Stimulated activated CD4-positive, alpha-beta T cell treated with anti-CD3 and anti-CD28 coated beads, Interleukin-4, amount 100 ng/mL, for 4 hours (primary cell): ENCODE measurements around the gene PIN1.

Source experiments
- DNase-seq, 2 experiments: peaks; one replicate each; pipeline ENCODE4 v3.0.0-alpha.2; 2020

PIN1 gene

DNA sequence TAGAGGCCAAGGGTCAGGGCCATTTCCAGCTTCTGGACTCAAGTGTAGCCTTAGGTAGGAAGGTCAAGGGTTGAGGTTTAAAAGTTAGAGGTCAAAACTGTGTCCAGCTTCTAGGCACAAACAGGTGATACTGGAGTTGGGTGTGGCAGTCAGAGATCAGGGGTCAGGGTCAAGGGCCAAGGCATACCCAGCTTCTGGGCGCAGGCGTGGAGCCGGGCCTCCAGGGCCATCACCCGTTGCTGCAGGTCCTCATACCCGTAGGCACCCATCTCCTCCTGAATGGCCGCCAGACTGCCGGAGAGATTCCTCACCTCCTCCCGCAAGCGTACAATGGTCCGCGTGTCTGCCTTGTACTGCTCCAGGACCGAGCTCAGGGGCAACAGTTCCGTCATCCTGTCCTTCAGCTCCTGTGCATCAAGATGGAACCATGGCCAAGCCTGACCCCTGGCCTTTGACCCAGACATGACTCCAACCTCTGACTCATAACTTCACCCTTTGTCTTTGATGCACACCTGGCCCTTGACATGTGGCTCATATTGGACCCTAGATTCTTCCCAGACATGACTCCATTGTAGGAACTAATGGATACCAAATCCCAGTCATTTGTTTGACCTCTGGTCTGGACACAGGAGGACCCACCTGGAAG lies 22.1 kb downstream of the PIN1 start:
- DNase-seq: no peak

DNA sequence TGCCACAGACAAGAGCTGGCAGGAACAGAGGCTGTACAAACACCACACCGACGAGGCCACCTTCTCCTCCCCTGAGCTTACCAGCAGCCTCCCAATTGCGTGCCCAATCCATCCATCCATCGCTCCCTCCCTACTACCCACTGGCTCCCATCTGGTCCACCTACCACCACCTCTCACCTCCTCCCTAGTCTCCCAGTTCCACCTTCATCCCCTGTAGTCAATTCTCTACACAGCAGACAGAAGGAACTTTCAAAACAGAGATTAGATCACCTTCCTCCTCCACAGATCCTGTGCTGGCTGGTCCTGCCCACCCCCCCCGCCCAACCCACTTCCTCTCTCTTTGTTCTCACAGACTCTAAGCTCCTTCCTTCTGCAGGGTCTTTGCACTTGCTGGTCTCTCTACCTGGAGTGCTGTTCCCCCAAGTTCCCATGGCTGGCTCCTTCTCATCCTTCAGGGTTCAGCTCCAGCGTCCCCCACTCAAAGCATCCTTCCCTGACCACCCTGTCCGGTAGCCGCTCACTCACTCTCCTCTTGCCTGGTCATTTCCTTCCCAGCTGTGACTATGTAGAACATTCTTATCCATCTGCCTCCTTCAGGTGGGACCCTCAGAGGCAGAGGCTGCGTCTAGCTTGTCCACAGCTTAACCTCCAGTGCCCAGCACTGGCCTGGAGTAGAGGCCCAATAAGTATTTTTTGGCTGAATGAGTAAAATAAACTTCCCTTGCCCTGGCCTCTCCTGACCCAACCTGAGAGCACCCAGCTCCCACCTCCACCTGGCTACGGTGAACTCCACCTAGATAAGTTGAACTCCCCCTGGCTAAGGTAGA lies 23.0 kb downstream of the PIN1 start:
- DNase-seq: peak in 1 of 2 experiments; percentile 13

DNA sequence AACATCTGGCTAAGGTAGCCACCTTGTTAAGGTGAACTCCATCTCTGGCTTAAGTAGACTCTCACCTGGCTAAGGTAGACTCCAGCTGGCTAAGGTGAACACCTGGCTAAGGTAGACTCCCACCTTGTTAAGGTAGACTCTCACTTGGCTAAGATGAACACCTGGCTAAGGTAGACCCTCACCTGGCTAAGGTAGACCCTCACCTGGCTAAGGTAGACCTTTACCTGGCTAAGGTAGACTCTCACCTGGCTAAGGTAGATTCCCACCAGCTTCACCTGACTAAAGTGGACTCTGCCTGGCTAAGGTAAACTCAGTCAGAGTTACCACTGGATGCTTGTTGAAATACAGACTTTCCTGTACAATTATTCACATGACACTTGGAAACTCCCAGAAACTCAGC lies 23.6 kb downstream of the PIN1 start:
- DNase-seq: no peak

DNA sequence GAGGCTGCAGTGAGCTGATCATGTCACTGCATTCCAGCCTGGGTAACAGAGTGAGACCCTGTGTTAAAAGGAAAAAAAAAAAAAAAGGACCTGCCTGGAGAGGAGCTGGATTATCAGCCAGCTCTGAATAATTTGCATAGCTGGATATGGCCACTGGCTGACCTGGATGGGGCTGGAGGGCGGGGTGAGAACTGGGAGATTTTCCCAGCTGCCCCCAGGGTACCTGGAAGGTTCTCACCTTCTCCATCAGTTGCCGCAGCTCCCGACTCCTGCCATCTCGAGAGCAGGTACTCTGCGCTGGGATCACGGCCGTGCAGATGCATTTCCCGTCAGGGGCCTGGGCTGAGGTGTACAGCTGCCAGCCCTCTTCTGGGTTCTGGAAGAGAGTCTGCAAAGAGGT lies 25.3 kb downstream of the PIN1 start:
- DNase-seq: no peak

DNA sequence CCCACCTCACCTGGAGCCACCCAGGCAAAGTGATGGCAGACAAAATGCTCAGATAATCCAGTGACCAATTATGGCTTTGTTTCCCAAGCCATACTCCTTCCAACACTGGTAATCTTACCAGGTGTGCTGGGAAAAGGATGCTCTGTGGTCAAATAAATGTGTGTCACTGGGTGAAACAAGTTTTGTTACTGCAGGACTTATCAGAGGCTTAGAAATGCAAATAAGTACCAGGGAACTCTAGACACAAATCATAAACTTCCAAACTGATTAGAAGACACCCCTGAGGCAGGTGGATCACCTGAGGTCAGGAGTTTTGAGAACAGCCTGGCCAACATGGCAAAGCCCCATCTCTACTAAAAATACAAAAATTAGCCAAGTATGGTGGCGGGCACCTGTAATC lies 26.4 kb downstream of the PIN1 start:
- DNase-seq: no peak

DNA sequence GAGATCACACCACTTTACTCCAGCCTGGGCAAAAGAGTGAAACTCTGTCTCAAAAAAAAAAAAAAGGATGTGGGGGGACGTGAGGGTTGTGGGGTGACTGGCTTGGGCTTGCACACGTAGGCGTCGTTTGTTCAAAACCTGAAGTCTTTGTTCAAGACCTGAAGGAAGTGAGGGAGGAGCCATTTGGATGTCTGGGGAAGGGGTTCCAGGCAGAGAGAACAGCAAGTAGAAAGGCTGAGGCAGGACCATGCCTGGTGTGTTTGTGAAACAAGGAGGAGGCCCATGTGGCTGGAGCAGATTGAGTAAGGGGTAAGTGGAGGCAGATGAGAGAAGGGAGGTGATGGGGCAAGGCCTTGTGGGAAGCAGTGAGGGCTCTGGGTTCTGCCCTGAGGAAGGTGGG lies 27.8 kb downstream of the PIN1 start:
- DNase-seq: no peak

DNA sequence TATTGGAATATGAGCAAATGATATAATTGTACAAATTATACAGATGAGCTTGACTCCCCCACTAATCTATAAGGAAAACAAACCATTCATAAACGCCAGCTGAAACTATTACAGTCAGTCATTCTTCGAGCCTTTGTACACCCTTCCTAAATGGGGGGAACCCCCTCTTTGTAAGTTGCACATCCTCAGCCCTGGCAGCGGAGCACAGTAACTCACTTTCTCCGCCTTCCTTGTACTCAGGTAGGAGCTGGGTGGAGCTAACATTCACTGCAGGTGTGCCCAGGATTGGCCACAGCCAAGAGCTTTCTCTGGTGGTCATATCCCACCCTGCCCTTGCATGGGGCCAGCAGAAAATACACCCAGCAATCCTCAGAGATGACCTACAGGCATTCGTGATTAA lies 28.6 kb downstream of the PIN1 start:
- DNase-seq: peak in 1 of 2 experiments; percentile 32

DNA sequence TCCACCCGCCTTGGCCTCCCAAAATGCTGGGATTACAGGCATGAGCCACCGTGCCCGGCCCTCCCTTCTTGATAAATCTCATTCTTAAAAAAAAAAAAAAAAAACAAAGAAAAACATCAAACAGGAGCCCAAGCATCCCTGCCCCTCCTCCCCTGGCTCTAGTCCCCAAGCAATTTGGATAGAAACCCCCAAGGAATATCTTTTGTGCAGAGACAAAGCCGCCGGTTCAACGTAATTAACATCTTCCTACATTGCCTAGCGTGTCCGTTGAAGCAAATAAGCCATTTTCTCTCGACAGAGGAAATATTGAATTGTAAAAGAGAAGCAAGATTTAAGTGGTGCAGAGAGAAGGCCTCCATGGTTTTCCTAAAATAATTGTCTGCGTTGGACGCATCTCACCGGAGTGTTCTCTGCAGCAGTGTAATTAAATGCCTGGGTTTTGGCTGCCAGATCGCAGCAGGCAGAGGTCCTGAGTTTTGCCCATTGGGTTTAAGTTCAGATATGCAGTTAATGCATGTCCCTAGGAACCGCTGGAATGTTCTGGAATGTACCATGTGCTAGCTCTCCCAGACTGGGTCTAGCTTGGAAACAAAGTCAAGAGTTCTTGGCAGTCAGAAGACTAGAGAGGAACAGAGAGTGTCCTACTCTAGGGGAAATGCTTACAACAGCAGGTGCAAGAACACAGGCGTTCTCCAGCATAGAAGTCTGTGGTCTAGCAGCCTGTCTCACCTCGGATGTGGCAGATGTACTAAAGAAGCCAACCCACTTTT lies 30.8 kb downstream of the PIN1 start:
- DNase-seq: peak in 1 of 2 experiments; percentile 19

DNA sequence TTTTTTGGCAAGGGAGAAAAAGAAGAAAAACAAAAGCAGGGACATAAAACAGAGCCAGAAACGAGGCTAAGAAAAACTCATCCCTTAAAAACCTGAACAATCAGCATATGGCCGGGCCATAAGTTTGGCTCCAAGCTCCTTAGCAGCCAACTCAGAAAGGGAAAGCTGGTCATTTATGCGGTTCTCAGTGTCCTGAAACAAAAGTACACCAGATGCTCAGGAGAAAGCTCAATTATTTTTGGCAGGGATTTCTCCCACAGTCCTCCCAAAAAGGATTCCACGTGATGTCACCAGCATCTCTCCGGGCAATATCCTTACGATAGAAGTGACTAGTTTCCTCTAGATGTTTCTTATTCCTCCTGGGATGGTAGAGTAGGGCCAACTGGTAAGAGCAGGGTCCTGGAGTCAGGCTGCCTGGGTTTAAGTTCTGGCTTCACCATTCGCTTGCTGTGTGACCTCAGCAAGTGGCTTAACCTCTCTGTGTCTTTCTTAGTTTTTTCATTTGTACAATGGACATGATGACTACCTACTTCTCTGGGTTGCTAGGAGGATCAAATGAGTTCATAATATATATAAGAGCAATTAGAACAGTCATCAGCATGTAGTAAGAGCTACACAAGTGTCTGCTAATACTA lies 34.0 kb downstream of the PIN1 start:
- no peak for DNase-seq

DNA sequence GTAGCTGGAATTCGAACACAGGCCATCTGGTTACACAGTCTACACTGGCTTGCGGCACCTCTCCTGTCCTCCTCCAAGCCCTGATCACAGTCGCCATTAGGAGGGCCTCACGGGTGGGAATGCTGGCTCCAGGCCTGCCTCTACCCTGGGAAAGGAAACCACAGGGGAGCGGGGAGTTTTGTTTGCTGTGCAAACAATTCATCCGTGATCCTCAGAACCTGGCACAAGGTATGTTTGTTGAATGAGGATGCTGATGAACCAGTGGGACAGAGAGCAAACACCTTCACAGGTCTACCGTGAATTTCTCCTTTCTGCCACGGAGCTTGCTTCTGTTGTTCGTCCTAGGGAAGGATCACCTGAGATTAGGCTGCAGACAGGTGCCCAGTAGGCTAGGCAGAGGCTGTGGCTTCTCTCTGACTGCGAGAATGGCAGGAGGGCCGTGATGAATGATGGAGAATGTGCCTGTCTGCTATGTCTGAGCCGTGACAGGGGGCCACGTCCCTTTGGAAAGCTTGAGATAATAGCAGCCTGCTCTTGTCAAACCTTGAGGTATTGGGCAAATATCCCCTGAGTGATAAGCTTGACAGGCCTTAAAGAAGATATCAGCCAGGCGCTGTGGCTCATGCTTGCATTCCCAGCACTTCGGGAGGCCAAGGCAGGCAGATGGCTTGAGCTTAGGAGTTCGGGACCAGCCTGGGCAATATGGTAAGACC lies 36.7 kb downstream of the PIN1 start:
- DNase-seq: no peak

DNA sequence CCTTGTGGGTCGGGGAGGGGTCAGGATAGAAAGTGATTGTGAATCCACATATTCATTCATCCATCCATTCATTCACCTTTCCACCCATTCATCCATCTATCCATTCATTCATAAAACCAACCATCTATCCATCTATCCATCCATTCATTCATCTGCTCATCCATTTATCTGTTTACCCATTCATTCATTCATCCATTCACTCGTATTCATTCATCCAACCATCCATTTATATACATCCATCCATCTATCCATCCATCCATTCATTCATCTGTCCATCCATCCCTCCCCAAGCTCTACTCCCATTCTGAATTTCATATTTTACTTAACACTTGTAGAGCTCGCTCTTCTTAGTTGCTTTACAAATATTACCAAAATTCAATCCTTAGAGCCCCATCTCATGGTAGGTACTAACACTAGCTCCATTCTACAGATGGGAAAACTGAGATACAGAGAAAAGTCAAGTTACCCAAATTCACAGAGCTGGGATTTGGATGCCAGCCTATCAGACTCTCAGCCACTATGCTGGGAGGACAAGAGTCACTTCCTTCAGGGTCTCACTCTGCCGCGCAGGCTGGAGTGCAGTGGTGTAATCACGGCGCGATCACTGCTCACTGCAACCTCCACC lies 37.6 kb downstream of the PIN1 start:
- DNase-seq: no peak

DNA sequence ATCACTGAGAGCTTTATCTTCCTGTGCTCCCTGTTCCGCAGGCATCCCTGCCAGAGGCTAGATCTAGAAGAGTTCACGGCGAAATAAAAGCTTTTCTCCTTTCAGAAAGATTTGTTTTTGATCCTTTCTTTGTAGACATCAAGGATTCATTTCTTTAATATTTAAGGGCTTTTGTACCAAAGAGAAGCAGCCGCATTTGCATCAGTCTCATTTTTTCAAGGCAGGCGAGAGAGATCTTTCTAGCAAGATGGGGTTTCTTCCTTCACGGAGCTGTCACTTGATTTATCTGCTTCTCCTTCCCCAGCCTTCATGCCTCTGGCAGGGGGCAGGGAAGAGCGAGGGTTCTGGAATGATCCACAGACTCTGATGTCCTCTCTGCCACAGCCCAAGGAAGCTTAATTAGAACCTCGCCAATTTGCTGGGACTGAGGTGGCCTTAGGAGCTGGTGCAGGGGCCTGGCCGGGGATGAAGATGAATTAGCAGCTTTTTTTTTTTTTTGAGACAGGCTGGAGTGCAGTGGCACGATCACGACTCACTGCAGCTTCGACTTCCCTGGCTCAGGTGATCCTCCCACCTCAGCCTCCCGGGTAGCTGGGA lies 40.0 kb downstream of the PIN1 start:
- DNase-seq: no peak

DNA sequence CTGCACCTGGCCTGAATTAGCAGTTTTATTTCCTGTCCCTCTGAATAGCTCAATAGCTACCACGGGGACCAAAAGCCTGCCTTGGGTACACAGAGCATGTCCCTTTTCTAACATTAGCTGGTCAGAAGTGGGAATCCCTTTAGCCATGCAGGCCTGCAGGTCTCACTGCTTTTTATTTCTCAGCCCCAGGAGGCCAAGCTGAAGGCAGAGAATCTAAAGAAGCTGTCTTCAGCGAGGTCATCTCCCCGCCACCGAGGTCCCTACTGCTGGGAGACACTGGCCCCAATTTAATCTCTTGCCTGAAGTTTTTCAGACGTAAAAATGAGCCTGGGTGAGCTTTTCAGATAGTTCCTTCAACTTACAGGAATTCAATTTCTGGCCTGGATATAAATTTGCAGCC lies 40.7 kb downstream of the PIN1 start:
- DNase-seq: no peak

DNA sequence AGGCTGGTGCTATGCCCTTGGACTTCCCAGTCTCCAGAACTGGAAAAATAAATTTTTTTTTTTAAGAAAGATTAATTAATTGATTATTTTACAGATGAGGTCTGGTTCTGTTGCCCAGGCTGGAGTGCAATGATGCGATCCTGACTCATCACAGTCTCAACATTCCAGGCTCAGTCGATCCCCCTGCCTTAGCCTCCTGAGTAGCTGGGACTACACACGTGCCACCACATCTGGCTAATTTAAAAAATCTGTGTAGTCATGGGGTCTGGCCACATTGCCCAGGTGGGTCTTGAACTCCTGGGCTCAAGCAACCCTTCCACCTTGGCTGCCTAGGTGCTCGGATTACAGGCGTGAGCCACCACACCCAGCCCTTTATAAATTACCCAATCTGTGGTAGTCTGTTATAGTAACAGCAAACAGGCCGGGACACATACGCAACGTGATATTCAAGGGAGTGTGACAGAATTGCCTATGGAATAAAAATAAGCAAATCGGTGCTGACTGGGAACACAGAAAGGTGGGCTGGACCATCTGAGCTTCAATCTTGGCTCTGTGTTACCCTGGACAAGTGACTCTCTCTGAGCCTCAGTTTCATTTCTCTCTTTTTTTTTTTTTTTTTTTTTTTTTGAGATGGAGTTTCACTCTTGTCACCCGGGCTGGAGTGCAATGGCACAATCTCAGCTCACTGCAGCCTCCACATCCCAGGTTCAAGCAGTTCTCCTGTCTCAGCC lies 42.8 kb downstream of the PIN1 start:
- DNase-seq: no peak

DNA sequence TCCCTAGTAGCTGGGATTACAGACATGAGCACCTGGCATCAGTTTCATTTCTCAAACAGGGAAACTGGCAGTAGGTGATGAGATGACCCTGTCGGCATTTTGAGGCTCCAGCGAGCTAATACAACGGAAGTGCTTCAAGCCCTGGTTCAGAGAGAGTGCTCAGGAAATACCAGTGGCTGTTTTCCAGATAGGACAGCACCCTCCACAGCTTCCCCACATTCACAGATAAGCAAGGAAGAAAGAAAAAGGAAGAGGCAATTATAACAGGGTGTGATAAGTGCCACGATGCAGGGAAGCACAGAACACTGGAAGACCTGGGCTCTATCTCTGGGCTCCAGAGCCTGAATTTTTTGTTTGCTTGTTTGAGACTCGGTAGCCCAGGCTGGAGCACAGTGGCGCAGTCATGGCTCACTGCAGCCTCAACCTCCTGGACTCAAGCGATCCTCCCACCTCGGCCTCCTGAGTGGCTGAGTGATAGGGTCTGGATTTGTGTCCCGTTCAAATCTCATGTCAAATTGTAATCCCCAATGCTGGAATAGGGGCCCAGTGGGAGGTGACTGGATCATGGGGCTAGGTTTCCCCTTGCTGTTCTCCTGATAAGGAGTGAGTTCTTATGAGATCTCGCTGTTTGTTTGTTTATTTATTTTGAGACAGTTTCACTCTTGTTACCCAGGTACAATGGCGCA lies 43.5 kb downstream of the PIN1 start:
- DNase-seq: no peak

DNA sequence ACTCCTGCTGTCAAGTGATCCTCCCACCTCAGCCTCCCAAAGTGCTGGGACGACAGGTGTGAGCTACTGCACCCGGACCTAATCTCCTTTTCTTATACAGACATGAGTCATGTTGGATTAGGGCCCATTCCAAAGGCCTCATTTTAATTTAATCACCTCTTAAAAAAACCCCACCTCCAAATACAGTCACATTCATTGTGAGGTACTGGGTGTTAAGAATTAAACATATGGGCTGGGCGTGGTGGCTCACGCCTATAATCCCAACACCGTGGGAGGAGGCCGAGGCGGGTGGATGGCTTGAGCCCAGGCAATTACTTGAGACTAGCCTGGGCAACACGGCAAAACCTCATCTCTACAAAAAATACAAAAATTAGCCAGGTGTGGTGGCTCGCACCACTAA lies 46.6 kb downstream of the PIN1 start:
- no peak for DNase-seq

DNA sequence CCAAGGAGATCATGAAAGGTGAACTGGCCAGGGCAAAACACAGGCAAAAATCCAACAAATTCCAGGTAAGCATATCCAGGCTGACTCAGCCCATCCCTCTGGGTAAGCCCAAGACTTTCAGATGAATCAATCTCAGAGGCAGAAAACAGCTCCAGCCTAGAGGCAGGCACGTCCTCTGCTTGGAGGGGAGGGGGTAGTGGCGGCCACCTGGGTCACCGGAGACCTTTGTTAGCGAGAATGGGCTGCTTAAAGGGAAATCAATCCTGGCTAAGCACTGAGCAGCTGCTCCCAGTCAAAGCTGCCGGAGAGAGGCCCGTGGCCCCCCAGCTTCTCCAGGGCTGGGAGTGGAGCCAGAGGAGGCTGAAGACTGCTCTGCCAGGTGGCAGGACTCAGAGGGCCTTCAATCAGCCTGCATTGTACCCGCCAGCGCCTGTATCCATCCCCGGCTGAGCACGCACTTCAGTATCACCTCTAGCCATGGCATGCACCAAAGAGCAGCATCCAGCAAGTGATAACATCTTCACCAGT lies 48.2 kb downstream of the PIN1 start:
- no peak for DNase-seq

DNA sequence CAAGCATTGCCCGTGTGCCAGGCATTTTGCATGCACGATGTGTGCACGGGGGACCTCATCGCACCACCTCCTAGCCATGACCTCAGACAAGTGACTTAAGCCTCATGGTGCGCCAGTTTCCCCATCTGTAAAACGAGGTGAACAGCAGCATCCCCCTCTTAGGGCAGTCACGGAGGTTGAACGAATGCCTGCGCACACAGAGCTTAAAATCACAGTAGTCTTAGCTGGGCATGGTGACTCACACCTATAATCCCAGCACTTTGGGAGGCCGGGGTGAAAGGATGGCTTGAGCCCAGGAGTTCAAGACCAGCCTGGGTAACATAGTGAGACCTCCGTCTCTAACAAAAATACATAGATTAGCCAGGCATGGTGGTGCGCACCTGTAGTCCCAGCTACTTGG lies 48.6 kb downstream of the PIN1 start:
- DNase-seq: no peak

DNA sequence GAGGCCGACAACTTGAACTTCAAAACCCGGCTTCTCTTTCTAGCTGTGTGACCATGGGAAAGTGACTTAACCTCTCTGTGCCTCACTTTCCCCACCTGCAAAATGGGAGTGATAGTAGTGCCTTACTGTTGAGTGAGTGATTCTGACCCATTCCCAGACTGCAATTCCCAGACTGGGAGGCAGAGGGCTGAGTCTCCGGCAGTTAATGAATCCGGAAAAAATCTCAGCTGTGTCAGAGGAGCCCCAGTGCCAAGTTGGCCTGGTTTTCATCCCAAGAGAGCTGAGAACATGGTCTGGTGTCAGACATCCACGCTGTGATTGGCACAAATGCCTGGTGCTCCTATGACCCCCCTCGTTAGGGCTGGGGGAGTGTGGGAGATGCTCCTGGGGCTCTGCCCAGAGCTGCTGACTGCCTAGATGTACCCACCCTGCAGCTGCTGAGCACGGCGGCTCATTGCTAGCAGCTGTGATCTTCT lies 50.0 kb downstream of the PIN1 start:
- DNase-seq: no peak
